HFF-Myc (cell line): ENCODE data around the gene SPSB1.

Experiments
- DNase-seq: peaks from one replicate; pipeline ENCODE4 v3.0.0-alpha.2; 2011; ENCODE audit warnings: low read depth; ENCODE audit errors: extremely low read depth
- H3K4me3 ChIP-seq: replicated peaks from 2 replicates; pipeline ENCODE4 v1.5.1; 2011; ENCODE audit warnings: low read depth, mild to moderate bottlenecking, control low read depth, low read length
- CTCF ChIP-seq: IDR thresholded peaks from 2 replicates; pipeline ENCODE4 v1.5.1; 2012; ENCODE audit warnings: mild to moderate bottlenecking, low read depth, low read length, control low read depth; ENCODE audit errors: missing control alignments

Gene SPSB1

GRCh38 chr1:9385801-9386573 is 93.3 kb downstream of the SPSB1 start:
- no peak for DNase-seq
- H3K4me3 ChIP-seq = no peak overlapping the region
- TF ChIP-seq CTCF = no peak

GRCh38 chr1:9388335-9389180 is 95.9 kb downstream of the SPSB1 start:
- TF ChIP-seq CTCF = no peak
- no peak for DNase-seq

GRCh38 chr1:9389968-9390367 is 97.3 kb downstream of the SPSB1 start:
- no peak for DNase-seq
- TF ChIP-seq CTCF = no peak
- no peak overlapping the region for H3K4me3 ChIP-seq

More at GRCh38 chr1:9388335-9389180, 95.9 kb downstream of the SPSB1 start:
- H3K4me3 ChIP-seq = no peak overlapping the region

- TF ChIP-seq CTCF = no peak
- H3K4me3 ChIP-seq = no peak overlapping the region
- DNase-seq = no peak
Measured at GRCh38 chr1:9391620-9392019, 98.9 kb downstream of the SPSB1 start.

GRCh38 chr1:9394010-9394409 is 101.3 kb downstream of the SPSB1 start:
- TF ChIP-seq CTCF = no peak
- no peak overlapping the region for H3K4me3 ChIP-seq

GRCh38 chr1:9395018-9395417 is 102.3 kb downstream of the SPSB1 start:
- DNase-seq = no peak
- no peak for TF ChIP-seq CTCF
- H3K4me3 ChIP-seq = no peak overlapping the region

More at GRCh38 chr1:9394010-9394409, 101.3 kb downstream of the SPSB1 start:
- no peak for DNase-seq
